ENCODE data around the gene SERPINA4.

DNA sequence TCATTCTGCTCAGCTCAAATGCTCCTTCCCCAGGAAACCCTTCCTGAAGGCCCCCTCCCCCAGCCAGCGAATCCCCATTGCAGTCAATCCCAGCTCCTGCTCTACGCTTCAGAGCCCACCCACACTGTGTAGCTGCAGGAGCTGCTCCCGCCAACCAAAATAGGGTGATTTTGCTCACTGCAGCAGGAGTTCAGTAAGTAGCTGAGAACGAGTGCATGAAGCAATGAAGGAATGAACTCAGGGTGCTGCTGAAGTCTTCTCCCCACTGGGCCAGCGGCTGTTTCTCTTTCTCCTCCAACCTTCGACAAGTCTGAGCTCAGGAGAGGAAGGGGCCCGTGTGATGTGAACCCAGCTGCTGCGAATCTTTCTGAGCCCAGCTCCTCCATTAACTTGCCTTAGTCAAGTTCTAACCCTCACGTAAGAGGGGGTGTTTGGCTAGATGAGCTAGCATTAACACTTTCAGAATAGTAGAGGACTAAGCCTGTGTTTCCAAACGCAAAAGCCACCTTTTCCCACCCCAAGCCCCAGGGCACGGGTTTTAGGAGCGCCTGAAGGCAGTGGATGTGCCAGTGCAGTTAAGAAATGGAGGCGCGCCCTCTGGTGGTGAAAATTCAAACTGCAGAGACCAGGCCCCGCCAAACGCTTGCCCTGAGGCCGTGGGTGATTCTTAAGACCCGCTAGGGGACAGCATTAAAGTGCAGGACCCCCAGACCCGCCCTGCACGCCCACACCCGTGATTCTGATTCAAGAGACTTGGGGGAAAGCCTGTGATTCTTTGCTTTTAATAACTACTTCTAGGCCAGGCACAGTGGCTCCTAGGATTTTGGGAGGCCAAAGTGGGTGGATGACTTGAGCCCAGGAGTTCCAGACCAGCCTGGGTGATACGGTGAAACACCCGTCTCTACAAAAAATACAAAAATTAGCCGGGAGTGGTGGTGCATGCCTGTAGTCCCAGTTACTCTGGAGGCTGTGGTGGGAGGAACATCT, 11.9 kb upstream of the SERPINA4 start:
- TF ChIP-seq, protein P1, sequence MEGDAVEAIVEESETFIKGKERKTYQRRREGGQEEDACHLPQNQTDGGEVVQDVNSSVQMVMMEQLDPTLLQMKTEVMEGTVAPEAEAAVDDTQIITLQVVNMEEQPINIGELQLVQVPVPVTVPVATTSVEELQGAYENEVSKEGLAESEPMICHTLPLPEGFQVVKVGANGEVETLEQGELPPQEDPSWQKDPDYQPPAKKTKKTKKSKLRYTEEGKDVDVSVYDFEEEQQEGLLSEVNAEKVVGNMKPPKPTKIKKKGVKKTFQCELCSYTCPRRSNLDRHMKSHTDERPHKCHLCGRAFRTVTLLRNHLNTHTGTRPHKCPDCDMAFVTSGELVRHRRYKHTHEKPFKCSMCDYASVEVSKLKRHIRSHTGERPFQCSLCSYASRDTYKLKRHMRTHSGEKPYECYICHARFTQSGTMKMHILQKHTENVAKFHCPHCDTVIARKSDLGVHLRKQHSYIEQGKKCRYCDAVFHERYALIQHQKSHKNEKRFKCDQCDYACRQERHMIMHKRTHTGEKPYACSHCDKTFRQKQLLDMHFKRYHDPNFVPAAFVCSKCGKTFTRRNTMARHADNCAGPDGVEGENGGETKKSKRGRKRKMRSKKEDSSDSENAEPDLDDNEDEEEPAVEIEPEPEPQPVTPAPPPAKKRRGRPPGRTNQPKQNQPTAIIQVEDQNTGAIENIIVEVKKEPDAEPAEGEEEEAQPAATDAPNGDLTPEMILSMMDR (IDR thresholded peaks at IDR 0.05; ENCODE audit: low read depth, low read length, poor library complexity, severe bottlenecking), result peak; percentile 96
- TF ChIP-seq EZH2phosphoT487 (IDR thresholded peaks at IDR 0.05; ENCODE audit: borderline replicate concordance, low read length), result no peak
